ENCODE measurements around the gene COX18. TPM values are rescaled to one million over a fixed set of nuclear protein-coding genes. Genes with fewer than 3 reads are reported as not detected.
A peak's percentile ranks its signal among the peaks of the same experiment; 100 is the strongest.

Gene COX18
- total and polyA plus RNA-seq, 12 donors: 8.3 to 59.5 (median 28.5) TPM

DNA sequence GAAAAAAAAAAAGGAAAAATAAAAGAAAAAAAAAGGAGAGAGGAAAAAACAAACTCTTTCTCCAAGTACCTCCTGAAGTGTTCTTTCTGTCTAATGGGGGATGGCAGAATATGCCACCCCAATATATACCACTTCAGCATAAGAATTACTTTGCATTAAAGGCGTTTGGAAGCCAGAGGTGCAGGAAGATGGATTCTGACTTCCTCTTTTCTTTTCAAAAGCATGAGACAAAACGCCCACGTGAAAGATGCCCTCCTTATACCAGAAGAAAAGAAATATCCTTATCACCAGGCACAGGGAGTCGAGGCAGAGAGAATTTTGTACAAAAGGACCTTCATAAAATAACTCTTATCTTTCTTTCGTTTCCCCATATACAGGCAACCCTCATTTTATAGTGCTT is 40.9 kb downstream of the COX18 start:
- no peaks in the 10 kb centered on the region for H3K9me3 ChIP-seq (replicated peaks in 1 of 3)
- no peaks in the 10 kb centered on the region for H3K27me3 ChIP-seq
- no peak overlapping the region for H3K27ac ChIP-seq
- WGBS, 4 donors: 54 to 75% (median 57%) methylated on average over 5 of the region's 5 CpGs
- no peaks in the 10 kb centered on the region for H3K36me3 ChIP-seq (replicated peaks in 1 of 2)
- intact Hi-C loops (cut with DNase I): no loop called here
- no peaks in the 10 kb centered on the region for H3K4me1 ChIP-seq (replicated peaks in 1 of 2)
- H3K4me3 ChIP-seq: no peak overlapping the region
- DNase-seq: no peak
- TF ChIP-seq, protein P1, sequence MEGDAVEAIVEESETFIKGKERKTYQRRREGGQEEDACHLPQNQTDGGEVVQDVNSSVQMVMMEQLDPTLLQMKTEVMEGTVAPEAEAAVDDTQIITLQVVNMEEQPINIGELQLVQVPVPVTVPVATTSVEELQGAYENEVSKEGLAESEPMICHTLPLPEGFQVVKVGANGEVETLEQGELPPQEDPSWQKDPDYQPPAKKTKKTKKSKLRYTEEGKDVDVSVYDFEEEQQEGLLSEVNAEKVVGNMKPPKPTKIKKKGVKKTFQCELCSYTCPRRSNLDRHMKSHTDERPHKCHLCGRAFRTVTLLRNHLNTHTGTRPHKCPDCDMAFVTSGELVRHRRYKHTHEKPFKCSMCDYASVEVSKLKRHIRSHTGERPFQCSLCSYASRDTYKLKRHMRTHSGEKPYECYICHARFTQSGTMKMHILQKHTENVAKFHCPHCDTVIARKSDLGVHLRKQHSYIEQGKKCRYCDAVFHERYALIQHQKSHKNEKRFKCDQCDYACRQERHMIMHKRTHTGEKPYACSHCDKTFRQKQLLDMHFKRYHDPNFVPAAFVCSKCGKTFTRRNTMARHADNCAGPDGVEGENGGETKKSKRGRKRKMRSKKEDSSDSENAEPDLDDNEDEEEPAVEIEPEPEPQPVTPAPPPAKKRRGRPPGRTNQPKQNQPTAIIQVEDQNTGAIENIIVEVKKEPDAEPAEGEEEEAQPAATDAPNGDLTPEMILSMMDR (IDR thresholded peaks at IDR 0.05): no peak

DNA sequence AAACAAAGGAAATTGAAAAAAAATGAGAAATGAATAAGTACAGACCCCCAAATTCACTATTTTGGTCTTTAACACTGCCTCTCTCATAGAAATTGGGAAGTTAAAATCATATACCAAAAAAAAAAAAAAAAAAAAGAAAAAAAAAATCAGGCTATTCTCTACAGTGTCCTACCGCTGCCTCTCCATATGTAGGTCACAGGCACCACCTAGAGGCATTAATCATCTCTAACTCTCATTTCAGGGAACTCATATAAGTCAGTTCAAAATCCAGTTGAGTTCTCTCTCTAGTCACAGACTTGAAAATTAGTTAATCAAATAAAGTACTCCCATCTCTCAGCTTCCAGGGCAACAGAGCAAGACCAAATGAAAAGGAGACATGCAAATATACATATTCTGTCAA is 47.9 kb downstream of the COX18 start:
- no peak overlapping the region for H3K4me3 ChIP-seq
- no peaks in the 10 kb centered on the region for H3K4me1 ChIP-seq (replicated peaks in 1 of 2)
- DNase-seq: no peak
- H3K36me3 ChIP-seq (replicated peaks in 1 of 2): no peaks in the 10 kb centered on the region
- intact Hi-C loops (cut with DNase I): no loop called here
- H3K27ac ChIP-seq: no peak overlapping the region
- H3K27me3 ChIP-seq: no peaks in the 10 kb centered on the region
- no peaks in the 10 kb centered on the region for H3K9me3 ChIP-seq (replicated peaks in 1 of 3)
- TF ChIP-seq POLR2A (IDR thresholded peaks at IDR 0.05): no peak
- TF ChIP-seq, protein P1 (IDR thresholded peaks at IDR 0.05): no peak
- WGBS, 4 donors: 6 to 25% (median 11%) methylated on average over 1 of the region's 1 CpG

DNA sequence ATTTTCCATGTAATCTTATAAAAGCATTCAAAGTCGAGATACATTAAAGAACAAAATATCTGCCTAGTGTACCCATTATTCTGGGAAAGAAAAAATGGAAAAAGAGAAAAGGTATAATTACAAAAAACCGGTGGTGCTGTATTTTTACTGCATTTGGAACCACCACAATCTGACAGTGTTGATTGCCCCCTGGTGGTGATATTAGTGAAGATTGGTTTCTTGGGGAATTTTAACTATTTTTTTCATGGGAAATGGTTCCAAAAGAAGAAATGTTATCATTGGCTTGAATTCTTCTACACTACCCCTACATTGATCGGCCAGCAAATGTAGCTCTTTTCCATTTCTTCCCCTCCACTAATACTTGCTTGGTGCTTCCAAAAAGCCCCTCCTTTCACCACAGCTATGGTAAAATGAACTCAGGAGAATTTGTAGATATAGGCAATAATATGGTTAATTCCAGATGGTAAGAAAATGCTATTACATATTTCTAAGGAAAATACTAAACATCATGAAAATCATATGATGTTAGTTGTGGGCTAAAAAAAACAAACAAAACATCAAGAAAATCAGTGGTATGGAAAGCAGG is 50.0 kb downstream of the COX18 start:
- Histone ChIP-seq H3K27ac (no peak overlapping the region), H3K4me3 (no peak overlapping the region), H3K4me1 (replicated peaks in 1 of 2) (no peaks in the 10 kb centered on the region), H3K27me3 (no peaks in the 10 kb centered on the region), H3K9me3 (replicated peaks in 1 of 3) (no peaks in the 10 kb centered on the region), H3K36me3 (replicated peaks in 1 of 2) (no peaks in the 10 kb centered on the region)
- intact Hi-C loops (cut with DNase I): loop anchor here (5.0 to 10.0 kb wide), 2 partner anchors 315 to 512 kb away; no protein-coding TSS in a partner anchor
- DNase-seq: peak in 2 of 7 donors; percentile 16 to 29
- 1 to 4% (median 2%) methylated on average over 3 of the region's 3 CpGs for WGBS, 4 donors
- no peak for TF ChIP-seq POLR2A (IDR thresholded peaks at IDR 0.05)
- TF ChIP-seq, protein P1 (IDR thresholded peaks at IDR 0.05): peak; percentile 52 to 84 (median 67)

DNA sequence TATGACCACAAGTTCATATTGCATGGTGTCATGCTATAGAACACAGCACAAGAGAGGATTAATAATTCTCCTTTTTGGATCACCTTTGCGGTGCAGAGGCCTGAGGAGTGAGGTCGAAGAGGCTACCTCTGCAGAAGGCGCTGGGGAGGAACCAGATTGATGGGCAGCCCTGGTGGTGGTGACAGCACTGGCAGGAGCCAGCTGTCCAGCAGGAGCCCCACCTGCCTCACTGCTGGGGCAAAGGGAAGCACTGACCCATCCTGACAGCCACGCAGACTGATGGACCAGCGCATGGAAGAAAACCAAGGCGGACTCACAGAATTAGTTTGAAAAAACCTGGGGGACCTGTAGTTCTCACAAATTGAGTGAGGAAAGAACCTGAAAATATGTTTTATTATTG is 50.9 kb downstream of the COX18 start:
- intact Hi-C loops (cut with DNase I): loop anchor here (5.0 to 10.0 kb wide), 2 partner anchors 314 to 511 kb away; no protein-coding TSS in a partner anchor
- Histone ChIP-seq H3K4me3 (no peak overlapping the region), H3K9me3 (replicated peaks in 1 of 3) (no peaks in the 10 kb centered on the region), H3K27me3 (no peaks in the 10 kb centered on the region), H3K27ac (no peak overlapping the region), H3K36me3 (replicated peaks in 1 of 2) (no peaks in the 10 kb centered on the region), H3K4me1 (replicated peaks in 1 of 2) (no peaks in the 10 kb centered on the region)
- 87 to 96% (median 94%) methylated on average over 6 of the region's 6 CpGs for WGBS, 4 donors
- DNase-seq: no peak
- no peak for TF ChIP-seq POLR2A (IDR thresholded peaks at IDR 0.05)
- TF ChIP-seq, protein P1 (IDR thresholded peaks at IDR 0.05): no peak
